Fibroblast of skin of back (primary cell): ENCODE results near the gene CPT1C.
"Not testable (repeated sequence)": the region's sequence is repeated elsewhere in the genome, so short reads cannot be mapped to it uniquely, and the experiment has no call there.

ENCODE experiments used
- DNase-seq: peaks from one replicate; pipeline ENCODE4 v3.0.0-alpha.2; 2013

Gene CPT1C

GRCh38 chr19:49710372-49710951 lies 19.5 kb downstream of the CPT1C start:
- peak; percentile 47 for DNase-seq

DNA sequence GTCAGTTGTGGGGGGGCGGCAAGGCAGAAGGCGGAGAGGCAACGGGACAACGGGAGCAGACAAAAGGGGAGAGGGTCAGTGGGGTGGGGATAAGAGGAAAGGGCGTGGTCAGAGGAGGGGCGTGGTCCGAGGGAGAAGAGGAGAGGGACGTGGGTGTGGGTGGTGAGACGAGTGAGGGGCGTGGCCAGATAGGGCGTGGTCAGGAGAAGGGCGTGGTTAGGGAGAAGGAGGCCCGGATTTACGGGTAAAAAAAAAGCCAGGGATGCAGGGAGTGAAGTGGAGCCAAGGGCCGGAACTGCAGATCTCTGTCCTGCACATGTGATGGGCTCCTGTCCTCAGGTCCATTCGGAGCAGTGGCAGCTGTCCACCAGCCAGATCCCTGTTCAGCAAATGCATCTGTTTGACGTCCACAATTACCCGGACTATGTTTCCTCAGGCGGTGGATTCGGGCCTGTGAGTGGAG lies 21.5 kb downstream of the CPT1C start:
- no peak for DNase-seq

- DNase-seq, result no peak
Measured at GRCh38 chr19:49713236-49713845, 22.4 kb downstream of the CPT1C start.

- no peak for DNase-seq
Measured at GRCh38 chr19:49716154-49716553, 25.2 kb downstream of the CPT1C start.

DNA sequence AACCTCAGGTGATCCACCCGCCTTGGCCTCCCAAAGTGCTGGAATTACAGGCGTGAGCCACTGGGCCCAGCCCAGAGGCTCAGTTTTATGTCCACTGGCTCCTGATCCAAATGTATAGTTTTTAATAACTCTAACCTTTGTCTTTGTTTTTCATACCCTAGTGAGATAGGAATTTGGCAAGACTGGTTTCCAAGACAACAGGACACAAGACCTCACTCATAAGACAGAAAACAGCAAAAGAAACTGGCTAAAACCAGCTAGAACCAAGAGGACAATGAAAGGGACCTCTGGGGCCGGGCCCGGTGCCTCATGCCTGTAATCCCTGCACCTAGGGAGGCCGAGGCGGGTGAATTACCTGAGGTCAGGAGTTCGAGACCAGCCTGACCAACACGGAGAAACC lies 27.6 kb downstream of the CPT1C start:
- DNase-seq, result peak; percentile 54

- no peak for DNase-seq
Measured at GRCh38 chr19:49718991-49719390, 28.1 kb downstream of the CPT1C start.

DNA sequence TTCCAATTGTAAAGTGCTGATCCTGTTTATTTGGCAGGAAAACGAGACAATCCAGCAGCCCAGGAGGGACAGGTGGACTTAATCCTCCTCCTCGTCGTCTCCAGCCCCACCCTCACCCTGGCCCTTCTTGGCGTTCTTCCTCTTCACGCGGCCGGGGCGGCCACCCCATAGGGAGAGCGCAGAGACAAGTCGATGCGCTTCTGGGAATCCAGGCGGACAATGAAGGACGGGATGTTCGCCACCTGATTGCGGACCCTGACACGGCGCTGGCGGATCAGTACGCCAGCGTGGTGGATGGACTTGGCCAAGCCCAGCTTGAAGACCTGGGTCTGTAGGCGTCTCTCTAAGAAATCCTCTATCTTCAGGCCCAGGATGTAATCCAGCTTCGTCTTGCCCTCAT lies 28.5 kb downstream of the CPT1C start:
- not testable (repeated sequence) for DNase-seq

- no peak for DNase-seq
Measured at GRCh38 chr19:49727217-49728030, 36.5 kb downstream of the CPT1C start.

DNA sequence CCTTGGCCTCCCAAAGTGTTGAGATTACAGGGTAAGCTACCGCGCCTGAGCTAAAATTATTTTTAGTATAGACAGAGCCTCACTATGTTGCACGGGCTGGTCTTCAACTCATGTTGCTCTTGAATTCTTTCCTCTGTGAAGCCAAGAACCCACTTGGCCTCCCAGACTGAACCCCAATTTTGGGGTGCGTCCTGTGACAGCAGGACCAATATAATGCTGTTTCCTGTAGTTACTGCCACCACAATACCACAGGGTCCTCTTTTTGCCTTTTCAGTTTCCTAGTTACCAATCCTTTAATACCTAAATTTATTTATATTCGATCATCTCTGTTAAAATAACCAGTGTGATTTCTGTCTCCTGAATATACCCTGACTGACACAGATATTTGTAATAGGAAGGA lies 39.2 kb downstream of the CPT1C start:
- DNase-seq, result no peak

DNA sequence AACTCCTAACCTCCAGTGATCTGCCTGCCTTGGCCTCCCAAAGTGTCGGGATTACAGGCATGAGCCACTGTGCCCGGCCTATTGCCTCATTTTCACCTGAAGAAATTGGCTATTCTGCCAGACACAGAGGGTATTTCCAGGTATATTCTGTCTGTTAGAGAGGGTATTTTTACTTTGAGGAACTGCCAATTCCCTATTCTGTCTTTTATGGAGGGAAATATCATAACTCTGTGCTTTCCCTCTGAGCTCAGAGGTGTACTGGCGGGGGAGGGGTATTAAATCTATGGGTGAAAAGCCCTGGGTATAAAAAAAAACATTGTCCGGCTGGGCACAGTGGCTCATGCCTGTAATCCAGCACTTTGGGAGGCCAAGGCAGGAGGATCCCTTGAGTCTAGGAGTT lies 47.4 kb downstream of the CPT1C start:
- DNase-seq, result no peak

DNA sequence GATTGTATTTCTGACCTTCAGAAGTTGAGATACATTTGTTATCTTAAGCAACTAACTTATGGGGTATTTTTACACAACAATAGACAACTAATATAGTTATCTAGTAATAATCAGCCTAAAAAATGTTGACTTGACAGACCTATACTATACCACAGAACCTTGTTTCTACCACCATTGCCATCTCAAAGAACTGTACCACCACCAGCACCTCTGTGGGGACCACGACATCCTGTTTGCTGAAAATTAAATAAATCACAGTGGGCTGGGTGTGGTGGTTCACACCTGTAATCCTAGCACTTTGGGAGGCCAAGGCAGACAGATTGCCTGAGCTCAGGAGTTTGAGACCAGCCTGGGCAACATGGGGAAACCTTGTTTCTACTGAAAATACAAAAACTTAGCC lies 48.2 kb downstream of the CPT1C start:
- DNase-seq, result no peak

DNA sequence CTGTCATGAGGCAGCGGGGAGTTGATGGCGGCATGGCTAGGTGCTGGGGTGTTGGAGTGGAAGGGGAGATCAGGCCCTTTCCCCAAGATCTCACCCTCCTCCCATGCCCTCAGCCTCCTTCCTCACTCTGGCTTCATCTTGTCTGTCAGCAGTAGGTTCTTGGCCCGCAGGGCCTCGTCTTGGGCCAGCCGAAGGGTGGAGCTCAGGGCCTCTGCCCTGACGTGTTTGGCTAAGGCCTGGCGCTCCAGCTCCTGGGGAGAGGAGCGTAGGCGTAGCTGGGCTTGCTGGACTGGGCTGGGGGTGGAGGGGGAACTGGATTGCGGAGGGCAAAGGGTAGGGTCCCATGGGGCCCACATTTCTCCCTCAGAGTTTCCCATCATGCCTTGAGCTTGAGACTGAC lies 49.0 kb downstream of the CPT1C start:
- no peak for DNase-seq

- no peak for DNase-seq
Measured at GRCh38 chr19:49741210-49741844, 50.4 kb downstream of the CPT1C start.

DNA sequence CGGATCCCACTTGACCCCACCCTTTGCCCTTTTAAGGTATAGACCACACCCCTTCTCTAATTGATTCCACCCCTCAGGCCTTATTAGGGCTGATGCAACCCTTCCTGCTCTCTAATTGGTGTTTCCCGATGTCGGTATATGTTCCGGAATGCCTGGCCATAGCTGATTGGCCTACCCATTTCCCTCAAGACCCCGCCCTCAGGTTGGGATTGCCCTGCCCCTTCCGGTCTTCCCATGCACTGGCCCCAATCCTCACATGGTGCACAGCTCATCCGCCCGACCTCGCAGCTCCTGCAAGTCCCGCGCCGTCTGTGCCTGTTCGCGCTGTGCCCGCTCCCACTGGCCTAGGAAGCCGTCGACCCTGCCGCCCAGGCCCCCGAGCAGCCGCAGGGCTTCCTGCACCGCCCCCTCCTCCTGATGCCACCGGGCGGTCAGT lies 54.0 kb downstream of the CPT1C start:
- no peak for DNase-seq

DNA sequence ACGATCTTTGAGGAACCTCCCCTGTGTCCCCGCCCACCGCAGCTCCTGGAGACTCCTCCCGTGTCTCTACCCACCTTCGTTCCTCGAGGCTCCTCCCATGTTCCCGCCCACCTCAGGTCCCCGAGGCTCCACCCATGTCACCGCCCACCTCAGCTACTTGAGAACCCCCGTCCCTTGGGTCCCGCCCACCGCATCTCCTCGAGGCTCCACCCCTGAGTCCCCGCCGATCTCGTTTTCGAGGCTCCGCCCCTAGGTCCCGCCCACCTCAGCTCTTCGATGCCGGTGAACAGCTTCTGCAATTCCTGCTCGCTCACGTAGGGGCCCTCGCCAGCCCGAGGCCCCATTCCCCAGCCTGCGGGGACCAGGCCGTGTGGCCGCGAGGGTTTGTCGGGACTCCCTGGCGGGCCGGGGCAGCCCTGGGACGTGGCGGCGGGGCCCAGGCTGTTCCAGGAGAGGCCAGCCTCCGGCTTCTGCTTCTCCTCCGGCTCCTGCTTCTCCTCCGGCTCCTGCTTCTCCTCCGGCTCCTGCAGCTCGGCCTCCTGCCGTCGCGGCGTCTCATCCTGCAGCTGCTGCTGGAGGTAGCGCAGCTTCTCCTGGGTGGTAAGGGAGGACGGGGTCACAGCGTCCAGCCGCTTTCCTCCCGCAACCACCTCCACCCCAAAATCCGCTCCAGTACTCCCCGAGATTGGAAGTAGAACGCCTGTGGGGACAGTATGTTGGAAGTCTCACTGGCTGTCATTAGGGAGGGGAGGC lies 55.5 kb downstream of the CPT1C start:
- DNase-seq, result peak; percentile 50

- DNase-seq, result peak; percentile 54
Measured at GRCh38 chr19:49749055-49749716, 58.3 kb downstream of the CPT1C start.

DNA sequence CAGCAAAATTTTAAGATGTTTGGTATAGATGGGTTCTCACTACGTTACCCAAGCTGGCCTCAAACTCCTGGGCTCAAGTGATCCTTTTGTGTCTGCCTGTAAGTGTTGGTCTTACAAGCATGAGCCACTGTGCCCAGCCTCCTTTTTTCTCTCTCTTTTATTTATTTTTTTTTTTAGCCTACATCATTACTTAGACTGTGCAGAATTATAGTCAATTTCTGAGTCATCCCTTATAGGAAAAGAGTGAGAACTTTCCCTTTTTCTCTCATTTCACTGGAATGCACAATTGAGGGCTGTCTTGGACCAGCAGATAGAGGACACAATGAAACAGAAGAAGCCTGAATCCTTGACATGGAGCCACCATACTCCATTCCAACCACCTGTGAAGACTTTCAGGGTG lies 58.9 kb downstream of the CPT1C start:
- peak; percentile 78 for DNase-seq

GRCh38 chr19:49752701-49753100 lies 61.8 kb downstream of the CPT1C start:
- no peak for DNase-seq

DNA sequence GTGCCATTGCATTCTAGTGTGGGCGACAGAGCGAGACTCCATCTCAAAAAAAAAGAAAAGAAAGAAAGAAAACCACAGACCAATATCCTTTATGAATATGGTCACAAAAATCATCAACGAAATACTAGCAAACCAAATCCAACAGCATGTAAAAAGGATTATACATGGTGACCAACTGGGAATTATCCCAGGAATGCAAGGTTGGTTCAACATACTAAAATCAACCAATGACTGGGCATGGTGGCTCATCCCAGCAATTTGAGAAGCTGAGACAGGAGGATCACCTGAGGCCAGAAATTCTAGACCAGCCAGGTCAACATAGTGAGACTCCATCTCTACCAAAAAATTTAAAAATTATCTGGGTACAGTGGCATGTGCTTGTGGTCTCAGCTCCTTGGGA lies 65.0 kb downstream of the CPT1C start:
- no peak for DNase-seq

DNA sequence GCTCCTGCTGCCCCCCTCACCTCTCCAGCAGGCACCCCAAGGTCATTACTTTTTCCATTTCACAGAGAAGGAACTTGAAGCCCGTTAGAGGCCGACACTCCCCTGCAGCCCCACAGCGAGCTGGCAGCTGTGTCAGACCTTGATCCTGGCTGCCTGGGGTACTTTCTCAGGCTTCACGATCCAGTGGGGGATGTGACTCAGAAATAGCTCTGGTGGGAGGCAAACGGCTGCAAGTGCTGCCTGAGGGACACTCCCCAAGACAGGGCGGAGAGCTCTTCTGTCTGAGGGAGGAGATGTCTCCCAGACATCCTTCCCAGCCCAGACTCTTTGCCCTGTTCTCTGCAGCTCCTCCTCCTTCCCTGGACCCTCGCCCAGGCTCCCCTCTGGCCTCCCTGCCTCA lies 67.4 kb downstream of the CPT1C start:
- DNase-seq, result peak; percentile 95

DNA sequence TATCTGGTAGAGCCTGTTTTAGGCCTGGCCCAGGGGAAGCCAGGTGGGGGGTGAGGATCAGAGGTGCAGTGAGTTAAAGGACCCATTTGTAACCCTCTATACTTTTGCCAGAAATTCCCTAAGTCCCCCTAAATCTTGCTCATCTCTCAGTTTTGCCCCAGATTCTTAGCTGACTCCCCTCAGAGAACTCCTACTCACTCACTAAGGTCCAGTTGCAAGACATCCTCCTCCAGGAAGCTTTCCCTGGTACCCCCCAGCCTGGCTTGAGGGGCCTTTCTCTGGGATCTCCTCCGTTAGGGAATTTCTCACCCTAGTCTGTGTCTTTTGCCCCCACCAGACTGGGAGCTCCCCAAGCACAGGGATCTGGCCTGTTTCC lies 70.3 kb downstream of the CPT1C start:
- DNase-seq, result no peak
